B cell (primary cell): Measurements from ENCODE around the gene GRK3. TPM values are rescaled to one million over a fixed set of nuclear protein-coding genes. Genes with fewer than 3 reads are reported as not detected.

Experiments used
- ATAC-seq: fragments of 200-7000 bp; cut with Tn5 transposase; one replicate; pipeline ENCODE4 v1.10.0; 2021; ENCODE audit warnings: low read depth, mild to moderate bottlenecking, moderate number of reproducible peaks, moderate library complexity
- CTCF ChIA-PET: fragments of 350-600 bp; sonication (Branson Sonifier 250); formaldehyde crosslinking; loops from one replicate; lab custom pipeline; 2021; ENCODE audit warnings: antibody characterized with exemption, inconsistent platforms; lab: Charles Lee
- POLR2A ChIA-PET: fragments of 350-600 bp; sonication (Branson Sonifier 250); formaldehyde crosslinking; loops from one replicate; lab custom pipeline; 2021; ENCODE audit warnings: antibody characterized with exemption; lab: Charles Lee
- DNase-seq: peaks from one replicate; pipeline ENCODE4 v3.0.0; 2013
- H2AFZ ChIP-seq: 2 replicates; pipeline ENCODE4 v1.6.1; 2012; ENCODE audit warnings: mild to moderate bottlenecking, low read depth, low read length; ENCODE audit not compliant: insufficient read depth, poor library complexity, severe bottlenecking
- H3K27ac ChIP-seq, 2 donors: 1 replicate in 1 of 2; 2 replicates in 1 of 2; pipeline ENCODE4 v1.5.1; 2012 to 2013; ENCODE audit warnings: low read length in 2 of 2, mild to moderate bottlenecking in 2 of 2, moderate library complexity in 1 of 2
- H3K27me3 ChIP-seq, 4 experiments: fragments of 200-600 bp in 1 of 4; sonication (generic) in 1 of 4; replicated peaks in 1 of 4; 1 replicate in 2 of 4; 2 replicates in 2 of 4; pipeline versions ENCODE4 v1.6.1 to v1.7.0; 2013 to 2016; ENCODE audit warnings: low read length in 3 of 4, mild to moderate bottlenecking in 2 of 4, mixed read lengths in 1 of 4, moderate library complexity in 1 of 4; ENCODE audit not compliant: insufficient read depth in 4 of 4, control insufficient read depth in 3 of 4; ENCODE audit errors: control extremely low read depth in 1 of 4
- H3K36me3 ChIP-seq, 2 experiments: replicated peaks in 1 of 2; 1 replicate in 1 of 2; 2 replicates in 1 of 2; pipeline versions ENCODE4 v1.6.1 to v1.7.1; 2013; ENCODE audit warnings: low read length in 1 of 2; ENCODE audit not compliant: insufficient read depth in 2 of 2, control insufficient read depth in 1 of 2; ENCODE audit errors: control extremely low read depth in 1 of 2, extremely low read depth in 1 of 2
- H3K4me1 ChIP-seq, 2 donors: fragments of 200-600 bp in 1 of 2; sonication (generic) in 1 of 2; 1 replicate in 1 of 2; 2 replicates in 1 of 2; pipeline versions ENCODE4 v1.5.1 to v1.6.1; 2013 to 2017; ENCODE audit warnings: low read length in 2 of 2; ENCODE audit not compliant: control insufficient read depth in 2 of 2, insufficient read depth in 2 of 2
- H3K4me2 ChIP-seq: replicated peaks from 2 replicates; pipeline ENCODE3; 2012; ENCODE audit warnings: mild to moderate bottlenecking, low read depth, low read length; ENCODE audit not compliant: poor library complexity, severe bottlenecking
- H3K4me3 ChIP-seq, 5 experiments: fragments of 200-600 bp in 1 of 5; sonication (generic) in 1 of 5; 1 replicate in 3 of 5; 2 replicates in 2 of 5; pipeline versions ENCODE4 v1.5.1 to v1.7.0; 2011 to 2016; ENCODE audit warnings: low read length in 4 of 5, mild to moderate bottlenecking in 4 of 5, low read depth in 2 of 5, control low read depth in 1 of 5, moderate library complexity in 1 of 5; ENCODE audit not compliant: insufficient read depth in 1 of 5; ENCODE audit errors: control extremely low read depth in 1 of 5, extremely low read depth in 1 of 5
- H3K79me2 ChIP-seq: fragments of 200-600 bp; sonication (generic); one replicate; pipeline ENCODE4 v1.6.0; 2016; ENCODE audit warnings: low read length; ENCODE audit not compliant: control insufficient read depth, insufficient read depth
- H3K9ac ChIP-seq: fragments of 200-600 bp; sonication (generic); 2 replicates; pipeline ENCODE4 v1.6.1; 2017; ENCODE audit warnings: mild to moderate bottlenecking, low read length, moderate library complexity
- H3K9me3 ChIP-seq, 3 donors: one replicate each; pipeline versions ENCODE4 v1.6.1 to v1.7.1; 2013; ENCODE audit warnings: low read length in 2 of 3; ENCODE audit not compliant: control insufficient read depth in 2 of 3, insufficient read depth in 1 of 3; ENCODE audit errors: control extremely low read depth in 1 of 3
- H4K20me1 ChIP-seq: 2 replicates; pipeline ENCODE4 v1.6.0; 2012; ENCODE audit warnings: mild to moderate bottlenecking, low read length; ENCODE audit not compliant: insufficient read depth, control insufficient read depth, poor library complexity, severe bottlenecking
- H3K27ac Mint-ChIP-seq: one replicate; pipeline ENCODE4 v1.8.0; 2021; ENCODE audit warnings: mixed read lengths
- H3K27me3 Mint-ChIP-seq: one replicate; pipeline ENCODE4 v1.8.0; 2021; ENCODE audit warnings: mixed read lengths
- H3K4me1 Mint-ChIP-seq: one replicate; pipeline ENCODE4 v1.8.0; 2021; ENCODE audit warnings: mixed read lengths
- H3K4me3 Mint-ChIP-seq: one replicate; pipeline ENCODE4 v1.8.0; 2021; ENCODE audit warnings: mixed read lengths
- H3K9me3 Mint-ChIP-seq: one replicate; pipeline ENCODE4 v1.8.0; 2022; ENCODE audit warnings: mixed read lengths; ENCODE audit not compliant: insufficient read depth
- CTCF ChIP-seq: fragments of 200-600 bp; IDR thresholded peaks from one replicate; pipeline ENCODE4 v1.8.0; 2022; ENCODE audit warnings: antibody characterized with exemption, mild to moderate bottlenecking
- EZH2 ChIP-seq: IDR thresholded peaks from 2 replicates; pipeline ENCODE4 v1.6.1; 2012; ENCODE audit warnings: borderline replicate concordance, low read depth, mild to moderate bottlenecking, moderate library complexity, low read length; ENCODE audit not compliant: insufficient read depth, poor library complexity, severe bottlenecking
- WGBS: methylation state at CpG from one replicate; pipeline ENCODE4 v1.1.5; 2013; ENCODE audit warnings: missing lambda C conversion rate; ENCODE audit not compliant: insufficient coverage; 5-methylcytosine and 5-hydroxymethylcytosine counted together
- intact Hi-C: fragments of 100-400 bp; cut with micrococcal nuclease; formaldehyde crosslinking; loops from one replicate; pipeline ENCODE4 v1.10.0; 2022
- polyA plus RNA-seq: library from polyadenylated mRNA; depleted of rRNA; stranded (reverse); fragments of >200 nt; gene quantifications from 2 replicates; pipeline ENCODE4 v1.2.3, GENCODE V29; 2012
- total RNA-seq, 2 donors: library from RNA; stranded (reverse); fragments of 120-200 nt in 1 of 2; gene quantifications; 1 replicate in 1 of 2; 2 replicates in 1 of 2; pipeline versions ENCODE4 v1.2.3 to v1.2.4, GENCODE V29; 2013 to 2022

GRK3 gene
- total and polyA plus RNA-seq, 2 donors (not counting 1 experiment from before 2014, with no cell fraction given) = 17.6 to 61.0 TPM

GRCh38 chr22:25718135-25718840, 153.8 kb downstream of the GRK3 start:
- no peaks in the 10 kb centered on the region for H3K27me3 Mint-ChIP-seq
- no peak overlapping the region for H3K4me2 ChIP-seq
- ATAC-seq (no peak), DNase-seq (no peak)
- peaks cover 2 to 80% of the 10 kb centered on the region in 2 experiments for H3K36me3 ChIP-seq
- no peaks in the 10 kb centered on the region for H3K79me2 ChIP-seq
- H3K4me3 Mint-ChIP-seq = no peak overlapping the region
- H3K4me3 ChIP-seq = no peak overlapping the region
- TF ChIP-seq EZH2 (no peak), CTCF (no peak)
- intact Hi-C loops = no loop called here
- no peaks in the 10 kb centered on the region for H4K20me1 ChIP-seq
- no peaks in the 10 kb centered on the region for H3K27me3 ChIP-seq
- no peak overlapping the region for H3K27ac ChIP-seq
- H3K4me1 Mint-ChIP-seq = no peaks in the 10 kb centered on the region
- POLR2A ChIA-PET = no interaction called here
- no peak overlapping the region for H3K27ac Mint-ChIP-seq
- no peaks in the 10 kb centered on the region for H3K9me3 ChIP-seq
- no peaks in the 10 kb centered on the region for H3K4me1 ChIP-seq
- 100% methylated on average over 1 of the region's 10 CpGs for WGBS
- CTCF ChIA-PET = no interaction called here
- no peaks in the 10 kb centered on the region for H3K9me3 Mint-ChIP-seq
- no peak overlapping the region for H2AFZ ChIP-seq
- H3K9ac ChIP-seq = no peak overlapping the region

GRCh38 chr22:25722223-25722622, 157.7 kb downstream of the GRK3 start:
- no peaks in the 10 kb centered on the region for H3K4me1 Mint-ChIP-seq
- Histone ChIP-seq H4K20me1 (no peaks in the 10 kb centered on the region), H3K4me2 (no peak overlapping the region), H3K4me3 (no peak overlapping the region), H3K9ac (no peak overlapping the region), H3K9me3 (no peaks in the 10 kb centered on the region), H3K27ac (no peak overlapping the region), H3K4me1 (no peaks in the 10 kb centered on the region), H3K27me3 (no peaks in the 10 kb centered on the region), H3K36me3 (peaks cover 3 to 59% of the 10 kb centered on the region in 2 experiments), H2AFZ (no peak overlapping the region), H3K79me2 (no peaks in the 10 kb centered on the region)
- DNase-seq = no peak
- H3K27ac Mint-ChIP-seq = no peak overlapping the region
- intact Hi-C loops = no loop called here
- CTCF ChIA-PET = no interaction called here
- no peaks in the 10 kb centered on the region for H3K27me3 Mint-ChIP-seq
- 99% methylated on average over 10 of the region's 16 CpGs for WGBS
- TF ChIP-seq EZH2 = no peak
- TF ChIP-seq CTCF = no peak
- POLR2A ChIA-PET = no interaction called here
- no peaks in the 10 kb centered on the region for H3K9me3 Mint-ChIP-seq
- ATAC-seq = no peak
- H3K4me3 Mint-ChIP-seq = no peak overlapping the region
